Activated B cell treated with CpG ODN at 0.5 μM for 24 hours (primary cell): ENCODE measurements around the gene PRPS1L1. TPM values are rescaled to one million over a fixed set of nuclear protein-coding genes. Genes with fewer than 3 reads are reported as not detected.

Experiments
- ATAC-seq: fragments of 200-7000 bp; cut with Tn5 transposase; one replicate; pipeline ENCODE4 v1.10.0; 2021; ENCODE audit warnings: low read depth, mild to moderate bottlenecking, moderate library complexity
- CTCF ChIA-PET: fragments of 350-600 bp; sonication (Branson Sonifier 250); formaldehyde crosslinking; loops from one replicate; lab custom pipeline; 2021; ENCODE audit warnings: antibody characterized with exemption; lab: Charles Lee
- POLR2A ChIA-PET: fragments of 350-600 bp; sonication (Branson Sonifier 250); formaldehyde crosslinking; loops from one replicate; lab custom pipeline; 2021; ENCODE audit warnings: antibody characterized with exemption; lab: Charles Lee
- DNase-seq: peaks from one replicate; pipeline ENCODE4 v3.0.0; 2022
- H3K27ac Mint-ChIP-seq: one replicate; pipeline ENCODE4 v1.8.0; 2020; ENCODE audit warnings: mixed read lengths
- H3K27me3 Mint-ChIP-seq: one replicate; pipeline ENCODE4 v1.8.0; 2021; ENCODE audit warnings: mixed read lengths
- H3K36me3 Mint-ChIP-seq: one replicate; pipeline ENCODE4 v1.8.0; 2021; ENCODE audit warnings: low read depth, mixed read lengths
- H3K4me1 Mint-ChIP-seq: one replicate; pipeline ENCODE4 v1.8.0; 2021; ENCODE audit warnings: mixed read lengths
- H3K4me3 Mint-ChIP-seq: one replicate; pipeline ENCODE4 v1.8.0; 2020; ENCODE audit warnings: mild to moderate bottlenecking, mixed read lengths
- H3K9me3 Mint-ChIP-seq: one replicate; pipeline ENCODE4 v1.8.0; 2020; ENCODE audit warnings: mixed read lengths
- intact Hi-C: fragments of 100-400 bp; cut with micrococcal nuclease; formaldehyde crosslinking; loops from one replicate; pipeline ENCODE4 v1.15.1; 2024
- total RNA-seq: library from RNA; stranded (reverse); gene quantifications from 2 replicates; pipeline ENCODE4 v1.2.3, GENCODE V29; 2022
- TF ChIP-seq, protein P1 (sequence below): fragments of 200-600 bp; IDR thresholded peaks from one replicate; pipeline ENCODE4 v1.8.0; 2022; ENCODE audit warnings: antibody characterized with exemption, mild to moderate bottlenecking

The PRPS1L1 gene
- total RNA-seq, 1 donor from 2014 or later, result not detected

DNA sequence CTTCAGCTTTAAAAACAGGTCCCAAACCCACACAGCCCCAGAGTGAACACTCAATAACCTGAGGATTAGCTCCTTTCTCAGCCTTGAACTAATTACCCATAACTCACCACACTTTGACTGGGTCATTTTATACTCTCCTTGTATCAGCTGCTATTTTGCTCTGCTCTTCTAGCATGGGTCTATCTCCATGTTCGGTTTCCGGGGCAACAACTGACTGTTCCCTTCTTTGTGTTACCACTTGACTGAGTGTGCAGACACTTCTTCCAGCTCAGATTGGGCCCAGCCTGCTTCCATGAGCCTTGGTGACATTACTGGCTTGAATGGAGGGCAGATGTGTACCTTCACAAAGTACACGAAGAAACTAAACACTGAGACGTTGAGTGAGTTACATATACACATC is 31.5 kb upstream of the PRPS1L1 start:
- ATAC-seq, result no peak
- CTCF ChIA-PET, result no interaction called here
- POLR2A ChIA-PET, result no interaction called here
- Mint-ChIP-seq H3K4me1 (no peaks in the 10 kb centered on the region), H3K4me3 (no peak overlapping the region), H3K27me3 (peaks cover 14% of the 10 kb centered on the region), H3K9me3 (no peaks in the 10 kb centered on the region), H3K36me3 (no peaks in the 10 kb centered on the region), H3K27ac (no peak overlapping the region)
- DNase-seq, result no peak
- intact Hi-C loops, result no loop called here
- TF ChIP-seq, protein P1, sequence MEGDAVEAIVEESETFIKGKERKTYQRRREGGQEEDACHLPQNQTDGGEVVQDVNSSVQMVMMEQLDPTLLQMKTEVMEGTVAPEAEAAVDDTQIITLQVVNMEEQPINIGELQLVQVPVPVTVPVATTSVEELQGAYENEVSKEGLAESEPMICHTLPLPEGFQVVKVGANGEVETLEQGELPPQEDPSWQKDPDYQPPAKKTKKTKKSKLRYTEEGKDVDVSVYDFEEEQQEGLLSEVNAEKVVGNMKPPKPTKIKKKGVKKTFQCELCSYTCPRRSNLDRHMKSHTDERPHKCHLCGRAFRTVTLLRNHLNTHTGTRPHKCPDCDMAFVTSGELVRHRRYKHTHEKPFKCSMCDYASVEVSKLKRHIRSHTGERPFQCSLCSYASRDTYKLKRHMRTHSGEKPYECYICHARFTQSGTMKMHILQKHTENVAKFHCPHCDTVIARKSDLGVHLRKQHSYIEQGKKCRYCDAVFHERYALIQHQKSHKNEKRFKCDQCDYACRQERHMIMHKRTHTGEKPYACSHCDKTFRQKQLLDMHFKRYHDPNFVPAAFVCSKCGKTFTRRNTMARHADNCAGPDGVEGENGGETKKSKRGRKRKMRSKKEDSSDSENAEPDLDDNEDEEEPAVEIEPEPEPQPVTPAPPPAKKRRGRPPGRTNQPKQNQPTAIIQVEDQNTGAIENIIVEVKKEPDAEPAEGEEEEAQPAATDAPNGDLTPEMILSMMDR, result no peak

DNA sequence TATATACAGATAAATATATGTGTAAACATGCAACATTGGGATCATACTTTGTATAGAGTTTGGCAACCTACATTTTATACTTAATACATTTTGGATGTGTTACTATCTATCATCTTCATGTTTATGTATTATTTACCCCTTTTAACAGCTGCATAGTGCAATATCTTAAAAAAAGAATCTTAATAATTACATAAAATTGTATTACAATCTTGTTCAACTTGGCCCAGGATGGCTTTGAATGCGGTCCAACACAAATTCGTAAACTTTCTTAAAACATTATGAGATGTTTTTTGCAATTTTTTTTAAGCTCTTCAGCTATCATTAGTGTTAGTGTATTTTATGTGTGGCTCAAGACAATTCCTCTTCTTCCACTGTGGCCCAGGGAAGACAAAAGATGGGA is 26.3 kb upstream of the PRPS1L1 start:
- DNase-seq, result no peak
- H3K4me1 Mint-ChIP-seq, result no peaks in the 10 kb centered on the region
- intact Hi-C loops, result no loop called here
- no peaks in the 10 kb centered on the region for H3K9me3 Mint-ChIP-seq
- no peak overlapping the region for H3K4me3 Mint-ChIP-seq
- no peak for ATAC-seq
- TF ChIP-seq, protein P1, result no peak
- no peaks in the 10 kb centered on the region for H3K36me3 Mint-ChIP-seq
- no peak overlapping the region for H3K27ac Mint-ChIP-seq
- ChIA-PET CTCF (no interaction called here), POLR2A (interaction anchor here (0.7 kb wide), 1 partner anchor 514 kb away, joined by 3 read pairs; no protein-coding TSS in a partner anchor)
- peaks cover 12% of the 10 kb centered on the region for H3K27me3 Mint-ChIP-seq

DNA sequence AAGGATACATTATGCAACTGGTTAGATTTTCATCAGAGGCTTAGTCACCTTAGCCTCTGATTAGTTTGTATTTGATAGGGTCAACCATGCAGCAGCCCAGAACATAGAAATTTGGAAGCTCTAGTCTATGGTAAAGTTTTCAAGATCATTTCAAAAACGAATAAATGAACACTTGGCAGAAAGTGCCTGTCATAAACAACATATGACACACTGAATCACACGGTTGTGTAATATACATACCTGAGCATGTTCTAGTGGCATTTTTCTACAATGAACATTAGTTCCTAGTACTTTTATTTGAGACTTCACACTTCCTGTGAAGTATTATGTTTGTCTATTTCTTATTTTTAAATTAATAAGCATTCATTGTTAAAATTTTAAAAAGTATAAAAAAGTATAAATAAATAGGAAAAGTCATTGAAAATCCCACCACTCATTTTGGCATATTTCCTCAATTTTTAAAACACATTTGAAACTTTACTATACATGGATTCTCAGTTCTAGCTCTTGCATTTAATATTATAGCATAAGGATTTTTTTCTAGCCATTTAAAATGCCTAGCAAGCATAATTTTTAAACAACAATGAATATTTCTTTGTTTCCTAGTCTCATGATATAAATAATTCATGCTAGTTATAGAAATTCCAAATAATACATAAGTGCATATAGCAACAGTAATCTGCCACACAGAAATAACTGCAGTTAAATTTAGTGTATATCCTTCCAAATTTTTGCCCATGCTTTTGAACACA is 25.7 kb upstream of the PRPS1L1 start:
- TF ChIP-seq, protein P1, result no peak
- H3K27ac Mint-ChIP-seq, result no peak overlapping the region
- H3K27me3 Mint-ChIP-seq, result peaks cover 12% of the 10 kb centered on the region
- ATAC-seq (no peak), DNase-seq (no peak)
- no peaks in the 10 kb centered on the region for H3K36me3 Mint-ChIP-seq
- POLR2A ChIA-PET, result no interaction called here
- no peaks in the 10 kb centered on the region for H3K4me1 Mint-ChIP-seq
- no peaks in the 10 kb centered on the region for H3K9me3 Mint-ChIP-seq
- CTCF ChIA-PET, result no interaction called here
- intact Hi-C loops, result no loop called here
- H3K4me3 Mint-ChIP-seq, result no peak overlapping the region

DNA sequence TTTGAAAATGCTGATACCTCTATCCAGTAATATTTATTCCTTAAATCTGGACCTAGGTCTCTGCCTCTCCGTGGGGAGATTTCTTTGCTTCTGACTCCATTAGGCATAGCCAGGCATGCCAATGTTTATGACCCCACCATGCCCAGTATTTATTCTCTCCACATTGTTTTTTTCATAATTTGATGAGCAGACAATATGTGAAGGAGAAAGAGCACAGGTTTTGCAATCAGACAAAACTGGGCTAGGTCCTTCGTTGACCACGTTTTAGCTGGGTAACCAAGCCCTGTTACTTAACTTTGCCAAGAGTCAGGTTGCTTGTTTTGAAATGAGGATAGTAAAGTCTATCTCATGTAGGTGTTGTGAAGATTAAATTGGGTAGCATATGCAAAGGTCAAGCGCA is 21.6 kb upstream of the PRPS1L1 start:
- Mint-ChIP-seq H3K4me3 (no peak overlapping the region), H3K36me3 (no peaks in the 10 kb centered on the region), H3K27ac (no peak overlapping the region), H3K9me3 (no peaks in the 10 kb centered on the region), H3K4me1 (no peaks in the 10 kb centered on the region), H3K27me3 (no peaks in the 10 kb centered on the region)
- intact Hi-C loops, result no loop called here
- ChIA-PET CTCF (no interaction called here), POLR2A (no interaction called here)
- no peak for ATAC-seq
- DNase-seq, result no peak
- TF ChIP-seq, protein P1, result no peak

DNA sequence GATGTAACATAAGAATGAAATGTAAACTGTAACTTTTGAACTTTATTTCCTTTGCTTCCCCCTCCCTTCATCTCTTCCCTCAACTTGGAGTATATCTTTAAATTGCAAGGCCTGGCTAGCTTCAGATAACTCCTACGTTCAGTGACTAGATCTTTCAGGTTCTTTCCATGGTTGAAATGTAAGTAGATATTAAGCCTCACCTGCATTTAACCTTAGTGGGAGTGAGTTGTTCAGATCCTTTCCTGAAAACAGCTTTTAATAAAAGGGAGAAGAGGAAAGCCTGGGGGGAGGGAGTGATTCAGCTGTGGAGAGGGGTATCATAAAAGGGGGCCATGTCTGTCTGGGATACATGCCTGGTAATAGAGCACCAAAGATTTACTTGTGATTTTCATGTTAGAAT is 19.0 kb upstream of the PRPS1L1 start:
- H3K36me3 Mint-ChIP-seq, result no peaks in the 10 kb centered on the region
- intact Hi-C loops, result no loop called here
- POLR2A ChIA-PET, result no interaction called here
- H3K9me3 Mint-ChIP-seq, result peaks cover 3% of the 10 kb centered on the region
- H3K27ac Mint-ChIP-seq, result no peak overlapping the region
- H3K4me1 Mint-ChIP-seq, result no peaks in the 10 kb centered on the region
- H3K4me3 Mint-ChIP-seq, result no peak overlapping the region
- TF ChIP-seq, protein P1, result no peak
- ATAC-seq (no peak), DNase-seq (no peak)
- CTCF ChIA-PET, result no interaction called here
- no peaks in the 10 kb centered on the region for H3K27me3 Mint-ChIP-seq
